Activated CD4-positive, alpha-beta T cell treated with anti-CD3 and anti-CD28 coated beads, Interleukin-2, Interleukin-4, amounts not matched to agents 100 ng/mL and 50 ng/mL, durations not matched to agents 16 hours and 8 hours (primary cell): ENCODE results near the gene AQP7.
A peak's percentile ranks its signal among the peaks of the same experiment; 100 is the strongest.
"Not testable (repeated sequence)": the region's sequence is repeated elsewhere in the genome, so short reads cannot be mapped to it uniquely, and the experiment has no call there.

Experiments used
- DNase-seq: peaks from one replicate; pipeline ENCODE4 v3.0.0-alpha.2; 2020; ENCODE audit warnings: low spot score

The AQP7 gene

GRCh38 chr9:33402371-33402770 lies at the start of gene AQP7:
Gene AQP7, minus strand, starts transcription at chr9:33402568. Its CDS starts 1,306 bp downstream, at chr9:33401262.
- DNase-seq, result not testable (repeated sequence)

GRCh38 chr9:33450621-33451146 lies 48.3 kb upstream of the AQP7 start:
- no peak for DNase-seq

GRCh38 chr9:33449715-33450114 lies 47.3 kb upstream of the AQP7 start:
- no peak for DNase-seq

GRCh38 chr9:33447799-33448553 lies 45.6 kb upstream of the AQP7 start:
- peak; percentile 39 for DNase-seq

- peak; percentile 66 for DNase-seq
Measured at GRCh38 chr9:33446946-33447798, 44.8 kb upstream of the AQP7 start, which contains the start of gene AQP3. Gene AQP3, minus strand, starts transcription at chr9:33447593. Its CDS starts 63 bp downstream, at chr9:33447530.

- peak; percentile 91 for DNase-seq
Measured at GRCh38 chr9:33446240-33446945, 44.0 kb upstream of the AQP7 start.

- no peak for DNase-seq
Measured at GRCh38 chr9:33445389-33446239, 43.2 kb upstream of the AQP7 start.

GRCh38 chr9:33443464-33444154 lies 41.2 kb upstream of the AQP7 start:
- DNase-seq, result no peak

- no peak for DNase-seq
Measured at GRCh38 chr9:33443047-33443446, 40.7 kb upstream of the AQP7 start.

GRCh38 chr9:33442125-33442524 lies 39.8 kb upstream of the AQP7 start:
- no peak for DNase-seq

GRCh38 chr9:33440609-33441008 lies 38.2 kb upstream of the AQP7 start:
- DNase-seq, result no peak

- DNase-seq, result no peak
Measured at GRCh38 chr9:33440204-33440603, 37.8 kb upstream of the AQP7 start.

- no peak for DNase-seq
Measured at GRCh38 chr9:33439731-33440130, 37.4 kb upstream of the AQP7 start.

GRCh38 chr9:33438926-33439680 lies 36.7 kb upstream of the AQP7 start:
- DNase-seq, result no peak

- no peak for DNase-seq
Measured at GRCh38 chr9:33437898-33438297, 35.5 kb upstream of the AQP7 start.

GRCh38 chr9:33437205-33437604 lies 34.8 kb upstream of the AQP7 start:
- no peak for DNase-seq

- DNase-seq, result no peak
Measured at GRCh38 chr9:33436445-33436844, 34.1 kb upstream of the AQP7 start.

GRCh38 chr9:33435821-33436277 lies 33.5 kb upstream of the AQP7 start:
- no peak for DNase-seq

- DNase-seq, result no peak
Measured at GRCh38 chr9:33434317-33435105, 32.1 kb upstream of the AQP7 start.
